ENCODE results near the gene NAMPT.
"Not testable (repeated sequence)": the region's sequence is repeated elsewhere in the genome, so short reads cannot be mapped to it uniquely, and the experiment has no call there.

NAMPT gene

DNA sequence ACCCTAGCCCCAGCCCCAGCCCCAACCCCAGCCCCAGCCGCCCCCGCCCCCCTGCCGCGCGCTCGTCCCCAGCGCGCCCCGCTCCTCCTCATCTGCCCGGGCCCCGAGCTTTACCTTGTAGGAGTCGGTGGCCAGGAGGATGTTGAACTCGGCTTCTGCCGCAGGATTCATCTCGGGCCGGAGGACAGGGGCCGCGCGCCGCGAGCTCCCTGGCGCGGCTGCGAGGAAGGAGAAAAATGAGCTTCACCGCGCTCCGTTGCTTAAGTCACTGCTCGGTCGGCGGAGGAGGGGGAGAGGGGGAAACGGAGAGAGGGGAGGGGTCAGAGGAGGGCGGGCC is at the start of gene NAMPT:
NAMPT (minus strand) TSS at position 270 of the 337 bp plus-strand sequence; CDS start at position 171, 99 bp downstream.
- no peak for DNase-seq (ENCODE audit: low spot score)

DNA sequence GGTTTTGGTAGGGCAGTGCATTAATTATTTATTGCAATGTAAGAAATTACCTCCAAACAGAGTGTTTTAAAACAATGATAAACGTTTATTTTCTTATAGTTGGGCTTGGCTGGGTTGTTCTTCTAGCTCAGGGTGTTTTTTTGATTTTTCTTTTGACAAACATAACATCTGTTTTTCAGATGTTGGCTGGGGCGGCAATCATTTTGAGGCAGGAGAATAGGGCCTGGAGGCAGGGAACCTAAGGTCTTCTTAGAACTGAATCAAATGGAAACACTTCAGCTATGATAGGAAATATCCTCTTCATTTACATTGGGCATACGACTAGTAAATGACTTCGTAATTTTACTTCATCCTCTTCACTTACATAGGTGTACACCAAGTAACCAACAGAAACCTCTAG is 47.4 kb upstream of the NAMPT start:
- no peak for DNase-seq (ENCODE audit: low spot score)

DNA sequence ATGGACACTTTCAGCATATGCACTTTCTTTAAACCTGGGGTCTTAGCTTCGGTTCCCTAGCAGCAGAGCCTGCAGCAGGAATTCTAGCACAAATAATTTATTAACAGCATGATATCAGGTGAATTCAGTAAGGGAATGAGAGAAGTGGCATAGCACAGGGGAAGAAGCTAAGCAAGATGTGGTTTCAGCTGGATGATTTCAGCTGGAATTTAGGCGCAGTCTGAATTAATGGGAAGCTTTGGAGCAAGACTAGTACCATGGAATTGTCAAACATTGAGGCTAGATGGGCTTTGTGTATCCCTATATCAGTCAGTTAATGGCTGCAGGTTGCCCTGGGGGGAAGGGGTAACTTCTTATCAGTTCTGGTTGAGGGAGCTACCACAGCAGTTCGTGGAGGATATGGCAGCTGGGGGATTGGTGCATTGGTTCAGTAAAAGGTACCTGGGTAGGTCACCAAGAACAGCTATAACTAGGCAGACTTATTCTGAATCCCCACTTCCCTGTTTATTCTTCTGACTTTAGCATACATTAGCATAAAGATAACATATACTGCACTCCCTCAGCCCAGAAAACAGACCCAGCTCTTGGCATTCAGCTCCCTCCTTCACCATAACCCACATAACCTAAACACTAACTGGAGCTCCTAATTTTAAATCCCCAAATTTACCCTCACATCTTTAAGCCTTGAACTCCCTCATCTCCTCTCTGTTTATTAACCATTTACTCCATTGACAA is 46.8 kb upstream of the NAMPT start:
- DNase-seq (ENCODE audit: low spot score), result no peak

DNA sequence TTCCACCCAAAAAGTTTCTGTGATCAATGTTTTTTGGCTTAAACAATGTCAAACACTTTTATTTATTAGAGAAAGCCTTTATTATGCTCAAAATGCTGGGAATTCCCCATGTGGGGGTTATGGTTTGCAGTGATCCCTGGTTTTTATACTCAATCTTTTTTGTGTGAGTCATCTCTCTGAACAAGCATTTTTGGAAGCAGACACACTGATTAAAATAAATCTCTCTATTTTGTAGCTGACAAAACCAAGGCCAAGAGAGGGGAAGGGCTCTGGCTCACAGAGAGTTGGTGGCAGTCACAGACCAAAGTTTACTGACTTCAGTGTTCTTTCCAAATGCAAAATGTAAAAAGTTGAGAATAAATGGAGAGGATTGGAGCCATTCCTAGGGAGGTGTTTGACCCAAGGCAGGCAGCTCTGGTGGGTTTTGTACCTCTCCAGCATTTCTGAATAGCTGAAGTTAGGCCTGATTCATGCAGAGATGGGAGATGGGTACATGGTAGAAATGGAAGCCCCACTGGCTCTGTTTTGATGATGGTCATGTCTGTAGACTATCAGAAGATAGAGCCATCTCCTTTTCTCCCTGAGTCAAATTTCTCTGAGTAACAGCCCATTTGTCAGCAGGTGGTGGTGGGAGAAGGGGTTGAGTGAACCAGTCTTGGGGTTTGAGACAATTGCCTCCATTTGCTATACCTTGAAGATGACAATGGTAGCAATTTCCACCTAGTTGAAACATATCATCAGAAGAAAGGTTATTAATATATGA is 45.4 kb upstream of the NAMPT start:
- DNase-seq (ENCODE audit: low spot score), result no peak

DNA sequence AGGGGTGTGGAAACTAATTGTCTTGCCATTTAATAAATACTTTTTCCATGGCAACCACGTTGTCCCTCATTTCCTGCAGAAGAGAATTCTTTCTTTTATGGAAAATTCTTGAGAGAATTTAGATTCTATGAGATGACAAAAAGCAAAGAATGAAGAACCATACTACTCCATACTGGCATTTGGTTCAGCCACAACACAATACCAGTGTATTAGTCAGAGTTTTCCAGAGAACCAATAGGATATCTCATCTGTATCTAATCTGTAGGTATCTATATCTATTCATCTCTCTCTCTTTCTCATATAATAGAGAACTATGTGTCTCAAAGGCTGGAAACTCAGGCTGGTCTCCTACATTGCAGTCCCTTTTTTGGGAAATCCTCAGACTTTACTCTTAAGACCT is 44.6 kb upstream of the NAMPT start:
- no peak for DNase-seq (ENCODE audit: low spot score)

DNA sequence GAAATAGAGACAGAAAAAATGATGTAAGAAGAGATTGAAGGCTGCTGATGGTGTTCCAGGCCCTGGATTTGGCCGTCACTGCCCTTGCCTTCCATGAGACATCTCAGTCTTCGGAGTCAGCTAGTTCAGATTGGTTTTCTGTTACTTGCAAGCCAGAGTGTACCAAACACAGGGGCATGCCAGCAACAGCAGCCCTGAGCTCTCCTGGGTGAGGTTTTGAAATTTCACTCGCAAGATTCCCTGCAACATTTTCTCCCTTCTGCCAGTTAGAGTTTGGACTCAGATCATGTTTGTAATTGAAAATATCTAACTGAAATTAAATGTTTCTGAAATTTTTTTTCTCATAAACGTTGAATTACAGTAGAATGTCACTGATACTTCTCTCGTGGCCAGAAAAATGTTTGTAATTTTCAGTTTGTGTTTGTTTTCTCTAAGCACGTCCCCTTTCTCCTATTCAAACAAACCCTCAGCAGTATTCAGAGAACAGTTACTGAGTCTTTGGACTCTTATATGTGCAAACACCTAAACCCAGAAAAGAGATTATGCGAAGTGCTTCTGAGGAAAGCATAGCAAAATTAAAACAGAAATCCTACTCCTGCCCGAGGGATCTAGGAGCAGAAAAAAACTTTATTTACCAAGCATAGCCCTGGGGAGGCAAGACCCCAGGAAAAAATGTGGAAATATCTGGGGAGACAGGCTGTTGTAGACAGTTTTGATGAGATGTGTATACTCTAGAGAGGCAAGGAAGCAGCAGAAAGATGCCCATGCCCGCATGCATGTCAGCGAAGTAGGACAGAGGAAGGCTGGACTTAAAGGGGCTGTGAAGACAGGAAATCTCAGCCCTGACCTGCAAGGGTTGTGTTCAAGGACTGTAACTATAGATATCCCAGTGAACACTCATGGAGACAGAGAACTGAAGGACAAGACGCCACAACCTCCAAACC is 43.0 kb upstream of the NAMPT start:
- DNase-seq (ENCODE audit: low spot score), result no peak

DNA sequence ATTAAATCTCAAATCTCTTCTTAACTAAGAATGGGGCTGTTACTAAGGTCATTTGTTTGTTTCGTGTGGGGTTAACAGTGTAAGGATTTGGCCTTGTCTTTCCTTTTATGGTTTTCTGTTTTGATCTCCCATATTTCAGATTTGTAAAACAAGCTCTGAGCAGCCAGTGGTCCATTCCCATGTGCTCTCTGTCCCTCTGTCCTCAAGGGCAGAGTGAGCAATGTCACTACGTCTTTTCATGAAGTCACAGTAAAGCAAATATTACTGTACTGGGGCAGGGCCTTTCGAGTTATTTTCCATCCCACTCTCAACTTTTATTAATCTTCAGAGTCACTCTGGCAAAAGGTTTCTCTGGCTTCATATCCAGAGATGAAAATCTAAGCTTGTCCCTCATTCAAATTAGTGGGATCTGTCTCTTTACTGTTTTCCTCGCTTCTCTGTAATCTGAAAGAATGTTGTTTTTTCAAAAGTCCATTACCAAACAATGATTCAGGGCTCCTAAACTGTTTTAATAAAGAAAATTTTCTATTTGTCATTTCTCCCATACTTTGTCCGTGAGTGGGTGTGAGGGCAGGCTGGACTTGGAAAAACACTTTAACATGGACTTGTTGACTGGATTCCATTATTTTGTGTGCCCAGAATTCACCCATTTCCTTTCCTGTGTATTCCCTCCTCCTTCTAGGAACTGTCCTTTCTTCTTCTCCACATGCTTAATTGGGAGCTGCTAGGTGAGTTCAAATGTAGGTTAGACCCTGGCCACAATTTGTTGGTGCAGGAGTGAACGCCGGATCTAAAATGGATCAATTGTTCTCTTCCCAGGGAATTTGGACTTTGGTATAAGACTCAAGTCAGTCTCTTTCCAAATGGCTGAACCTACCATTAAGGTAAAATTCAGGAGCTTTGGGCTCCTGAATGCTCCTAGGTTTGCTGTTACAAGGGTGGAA is 42.1 kb upstream of the NAMPT start:
- DNase-seq (ENCODE audit: low spot score), result no peak

DNA sequence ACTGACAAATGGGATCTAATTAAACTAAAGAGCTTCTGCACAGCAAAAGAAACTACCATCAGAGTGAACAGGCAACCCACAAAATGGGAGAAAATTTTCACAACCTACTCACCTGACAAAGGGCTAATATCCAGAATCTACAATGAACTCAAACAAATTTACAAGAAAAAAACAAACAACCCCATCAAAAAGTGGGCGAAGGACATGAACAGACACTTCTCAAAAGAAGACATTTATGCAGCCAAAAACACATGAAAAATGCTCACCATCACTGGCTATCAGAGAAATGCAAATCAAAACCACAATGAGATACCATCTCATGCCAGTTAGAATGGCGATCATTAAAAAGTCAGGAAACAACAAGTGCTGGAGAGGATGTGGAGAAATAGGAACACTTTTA is 39.7 kb upstream of the NAMPT start:
- DNase-seq (ENCODE audit: low spot score), result not testable (repeated sequence)

DNA sequence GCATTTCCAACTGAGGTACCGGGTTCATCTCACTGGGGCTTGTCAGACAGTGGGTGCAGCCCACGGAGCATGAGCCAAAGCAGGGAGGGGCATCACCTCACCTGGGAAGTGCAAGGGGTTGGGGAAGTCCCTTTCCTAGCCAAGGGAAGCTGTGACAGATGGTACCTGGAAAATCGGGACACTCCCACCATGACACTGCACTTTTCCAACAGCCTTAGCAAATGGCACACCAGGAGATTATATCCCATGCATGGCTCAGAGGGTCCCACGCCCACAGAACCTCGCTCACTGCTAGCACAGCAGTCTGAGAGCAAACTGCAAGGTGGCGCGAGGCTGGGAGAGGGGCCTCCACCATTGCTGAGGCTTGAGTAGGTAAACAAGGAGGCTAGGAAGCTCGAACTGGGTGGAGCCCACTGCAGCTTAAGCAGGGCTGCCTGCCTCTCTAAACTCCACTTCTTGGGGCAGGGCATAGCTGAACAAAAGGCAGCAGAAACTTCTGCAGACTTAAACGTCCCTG is 35.5 kb upstream of the NAMPT start:
- not testable (repeated sequence) for DNase-seq (ENCODE audit: low spot score)

DNA sequence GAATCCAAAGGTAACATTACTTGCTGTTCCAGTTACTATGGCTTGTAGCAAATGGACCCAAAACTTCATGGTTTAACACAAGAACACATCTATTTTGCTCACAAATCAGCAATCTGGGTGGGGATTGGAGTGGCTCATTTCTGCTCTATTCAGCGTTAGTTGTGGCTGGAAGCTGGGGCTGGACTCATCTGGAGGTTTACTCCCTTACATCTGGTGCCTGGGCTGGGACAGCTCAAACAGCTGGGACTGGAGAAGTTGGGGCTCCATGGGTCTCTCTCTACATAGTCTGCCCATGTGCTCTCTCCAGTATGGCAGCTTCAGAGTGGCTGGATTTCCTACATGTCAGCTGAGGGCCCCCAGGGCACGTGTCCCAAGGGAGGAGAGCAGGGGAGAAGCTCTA is 33.7 kb upstream of the NAMPT start:
- DNase-seq (ENCODE audit: low spot score), result no peak

DNA sequence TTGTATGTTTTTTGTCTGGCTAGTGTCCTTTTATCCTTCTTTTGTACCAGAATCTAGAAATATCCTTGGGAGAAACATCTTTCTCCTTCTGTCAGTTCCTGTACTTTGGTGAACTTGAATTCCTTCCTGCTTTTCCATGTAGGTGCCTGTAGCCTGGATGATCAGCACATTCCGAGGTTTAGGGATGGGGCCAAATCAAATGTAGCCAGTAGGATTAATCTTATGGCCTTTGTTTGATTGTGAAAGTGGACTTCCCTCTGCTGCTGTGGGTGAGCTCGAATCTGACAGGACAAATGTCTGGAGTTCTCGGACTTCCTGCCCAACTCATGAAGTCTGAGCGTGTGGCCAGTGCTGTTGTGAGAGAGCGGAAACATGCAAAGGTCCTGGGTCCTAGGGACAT is 33.2 kb upstream of the NAMPT start:
- DNase-seq (ENCODE audit: low spot score), result no peak

DNA sequence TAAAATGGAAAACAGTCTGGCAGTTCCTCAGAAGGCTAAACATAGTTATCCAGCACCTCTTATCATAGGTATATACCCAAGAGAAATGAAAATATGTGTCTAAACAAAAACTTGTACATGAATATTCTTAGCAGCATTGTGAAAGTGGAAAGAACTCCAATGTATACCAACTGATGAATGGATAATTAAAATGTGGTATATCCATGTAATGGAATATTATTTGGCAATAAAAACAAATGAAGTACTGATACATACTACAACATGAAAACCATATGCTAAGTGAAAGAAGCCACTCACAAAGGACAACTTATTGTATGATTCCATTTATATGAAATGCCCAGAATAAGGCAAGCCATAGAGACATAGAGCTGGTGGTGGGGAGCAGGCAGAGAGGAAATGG is 32.2 kb upstream of the NAMPT start:
- DNase-seq (ENCODE audit: low spot score), result no peak

DNA sequence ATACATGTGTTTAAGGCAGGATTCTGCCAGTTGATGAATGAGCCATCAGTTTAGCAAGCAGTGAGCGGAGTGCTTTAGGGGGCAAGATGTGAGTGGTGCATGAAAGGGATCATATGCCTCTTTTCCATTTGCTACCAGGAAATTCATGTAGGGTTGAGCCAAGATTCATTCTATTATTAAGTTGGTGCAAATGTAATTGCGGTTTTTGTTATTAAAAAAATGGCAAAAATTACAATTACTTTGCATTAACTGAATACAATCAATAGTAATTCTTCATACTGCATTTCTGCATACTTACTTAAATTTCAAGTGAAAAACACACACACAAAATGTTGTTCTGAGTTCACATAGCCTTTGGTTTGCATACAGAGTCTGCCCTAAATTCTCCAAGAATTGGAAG is 30.1 kb upstream of the NAMPT start:
- no peak for DNase-seq (ENCODE audit: low spot score)

DNA sequence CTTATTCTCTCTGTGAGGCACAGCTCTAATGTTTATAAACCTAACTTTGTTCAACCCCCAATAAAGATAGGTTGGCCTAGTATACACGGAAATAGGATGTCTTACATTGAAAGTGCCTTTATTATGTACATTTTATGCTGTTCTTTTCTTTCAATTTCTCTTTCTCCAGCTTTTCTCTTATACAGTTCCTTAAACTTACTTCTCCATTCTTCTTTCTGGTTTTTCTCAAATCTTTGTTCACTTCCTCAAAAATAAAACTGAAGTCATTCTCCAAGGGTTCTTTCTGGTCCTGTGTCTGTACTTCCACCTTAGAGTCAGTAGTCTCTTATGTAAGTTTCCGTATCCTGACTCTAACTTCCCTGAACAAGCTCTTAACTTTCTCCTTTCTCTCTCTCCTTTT is 29.2 kb upstream of the NAMPT start:
- DNase-seq (ENCODE audit: low spot score), result no peak

DNA sequence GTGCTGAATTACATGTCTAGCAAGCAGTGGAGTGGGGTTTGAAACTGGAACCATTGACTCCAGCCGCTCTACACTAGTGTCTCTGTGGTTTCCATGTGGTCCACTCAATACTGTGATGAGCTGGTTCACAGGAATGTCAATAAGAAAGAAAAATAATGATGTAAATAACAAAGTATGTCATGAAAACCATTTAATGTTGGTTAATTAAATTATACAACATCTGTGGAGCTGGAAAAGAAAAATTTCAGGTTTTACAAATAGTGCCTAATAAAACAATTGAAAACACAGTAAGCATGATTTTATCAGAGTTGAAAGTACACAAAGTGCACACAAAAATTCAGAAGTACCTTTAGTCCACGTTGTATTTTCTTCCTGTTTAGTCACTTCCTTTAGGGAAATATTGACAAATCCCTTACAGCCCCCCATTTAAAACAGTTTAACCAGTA is 28.7 kb upstream of the NAMPT start:
- DNase-seq (ENCODE audit: low spot score), result no peak

DNA sequence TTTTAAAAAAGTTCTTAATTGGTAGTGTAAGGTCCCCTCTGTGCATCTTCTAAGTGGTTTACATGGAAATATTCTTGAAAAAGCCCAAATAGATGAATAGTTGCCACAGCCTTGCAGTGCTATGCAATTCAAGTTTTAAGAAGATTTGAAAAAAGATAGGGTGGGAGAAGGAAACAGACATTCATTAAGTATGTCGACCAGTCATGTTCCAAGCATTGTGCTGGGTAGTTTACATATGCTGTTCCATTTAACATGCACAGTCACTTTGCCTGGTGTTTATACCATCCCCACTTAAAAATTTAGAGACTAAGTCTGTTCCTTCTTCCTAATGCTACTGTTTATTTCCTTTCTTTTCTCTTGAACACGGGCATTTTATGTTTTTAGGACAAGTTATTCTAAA is 28.1 kb upstream of the NAMPT start:
- no peak for DNase-seq (ENCODE audit: low spot score)

DNA sequence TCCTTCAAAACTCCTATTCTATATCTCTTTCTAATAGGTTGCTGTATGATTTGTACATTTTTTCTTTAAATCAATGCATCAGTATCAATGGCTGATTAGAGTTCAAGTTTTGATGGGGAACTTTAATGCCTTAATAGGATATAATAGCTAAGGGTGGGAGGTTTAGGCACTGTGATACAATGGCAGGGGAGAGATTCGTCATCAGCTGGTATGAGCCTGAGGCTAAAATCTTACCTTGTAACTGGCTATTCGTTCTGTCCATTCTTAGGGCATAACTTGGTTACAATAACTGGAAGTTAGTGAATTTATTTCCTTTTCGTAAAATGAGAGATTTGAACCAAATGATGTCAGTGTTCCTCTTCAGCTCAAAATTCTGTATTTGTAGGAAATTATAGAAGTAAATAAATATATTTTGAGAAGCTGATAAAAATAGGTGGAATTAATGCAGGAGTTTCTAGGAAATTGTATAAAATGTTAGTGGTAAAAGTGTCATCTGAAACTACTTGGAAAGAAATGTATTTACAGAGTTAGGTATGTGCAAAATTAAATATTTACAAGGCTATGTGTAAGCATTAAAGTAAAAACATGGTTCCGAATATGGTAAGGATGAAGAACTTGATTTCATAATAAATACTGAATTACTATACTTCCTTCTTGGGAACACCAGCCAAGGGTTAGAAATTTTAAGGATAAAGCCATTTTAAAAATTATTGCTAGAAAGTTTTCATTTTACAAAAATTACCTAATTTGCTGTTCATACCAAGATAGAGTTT is 27.5 kb upstream of the NAMPT start:
- no peak for DNase-seq (ENCODE audit: low spot score)

DNA sequence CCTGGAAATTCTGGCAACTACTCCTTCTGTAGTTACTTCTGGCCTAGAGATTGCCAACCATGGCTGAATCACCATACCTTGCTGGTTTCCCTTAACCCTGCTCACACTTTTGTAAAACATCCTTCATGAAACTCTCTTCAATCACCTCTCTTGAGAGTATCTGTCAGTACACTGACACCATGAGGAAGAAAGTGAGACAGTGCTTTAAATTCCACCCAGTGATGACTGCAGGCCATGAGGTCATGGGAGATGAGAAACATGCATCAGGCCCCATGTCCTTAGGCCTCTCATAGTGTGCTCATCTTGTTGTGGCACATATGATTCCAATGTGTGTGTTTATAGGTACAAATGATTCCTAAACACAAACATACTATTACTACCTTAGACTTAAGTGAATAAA is 24.6 kb upstream of the NAMPT start:
- DNase-seq (ENCODE audit: low spot score), result no peak

DNA sequence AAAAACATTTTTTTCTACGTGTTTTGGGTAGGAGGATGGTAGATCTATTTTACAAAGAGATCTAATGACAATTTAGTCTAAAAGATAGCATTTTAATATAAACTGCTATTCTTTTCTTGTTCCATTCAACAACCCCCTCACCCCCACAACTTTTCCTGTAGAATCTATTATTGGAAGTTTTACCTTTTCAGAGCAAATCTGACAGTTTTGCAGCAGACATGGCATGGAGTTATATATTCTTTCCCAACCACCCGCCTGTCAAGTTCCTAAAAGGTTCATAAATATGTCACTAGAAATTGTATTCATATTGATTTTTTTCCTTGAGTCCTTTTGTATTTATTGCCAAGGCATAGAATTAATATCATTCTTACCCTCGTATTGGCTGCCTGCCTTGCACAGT is 21.5 kb upstream of the NAMPT start:
- no peak for DNase-seq (ENCODE audit: low spot score)

DNA sequence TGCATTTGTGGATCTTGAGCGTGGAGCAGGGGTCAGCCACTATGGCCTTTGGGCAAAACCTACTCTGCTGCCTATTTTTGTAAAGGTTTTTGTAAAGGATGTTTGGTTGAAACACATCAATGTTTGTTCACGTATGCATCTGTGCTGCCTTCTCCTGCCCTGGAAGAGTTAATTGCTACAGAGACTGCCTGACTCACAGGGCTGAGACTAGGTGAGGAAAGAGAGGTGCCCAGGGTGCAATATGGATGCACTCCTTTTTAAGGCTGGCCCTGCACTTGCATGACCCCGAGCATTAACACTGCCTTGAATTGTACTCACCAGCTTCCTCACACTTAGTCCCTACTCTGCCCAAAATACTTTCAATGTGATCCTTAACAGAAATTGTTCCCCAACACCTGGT is 20.9 kb upstream of the NAMPT start:
- DNase-seq (ENCODE audit: low spot score), result no peak

DNA sequence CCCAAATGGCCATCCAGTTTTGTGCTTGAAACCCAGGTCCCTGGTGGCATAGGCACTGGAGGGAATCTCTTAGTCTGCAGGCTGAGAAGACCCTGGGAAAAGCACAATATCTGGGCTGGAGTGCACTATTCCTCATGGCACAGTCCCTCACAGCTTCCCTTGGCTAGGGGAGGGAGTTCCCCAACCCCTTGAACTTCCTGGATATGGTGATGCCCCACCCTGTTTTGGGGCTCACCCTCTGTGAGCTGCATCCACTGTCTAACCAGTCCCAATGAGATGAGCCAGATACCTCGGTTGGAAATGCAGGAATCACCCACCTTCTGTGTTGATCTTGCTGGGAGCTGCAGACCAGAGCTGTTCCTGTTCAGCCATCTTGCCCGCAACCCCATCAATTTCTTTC is 19.8 kb upstream of the NAMPT start:
- DNase-seq (ENCODE audit: low spot score), result no peak
